ENCODE measurements around the gene LRRC46. TPM values are rescaled to one million over a fixed set of nuclear protein-coding genes. Genes with fewer than 3 reads are reported as not detected.

Gene LRRC46
- polyA plus RNA-seq, 4 donors = 0.22 to 1.5 (median 0.40) TPM

- 31 to 48% (median 47%) methylated on average over 3 of the region's 3 CpGs for WGBS, 3 donors
- no peak overlapping the region for H3K27ac ChIP-seq (ENCODE audit: low read depth in 1 of 3, low read length in 2 of 3)
- peaks cover 0 to 62% (median 26%) of the 10 kb centered on the region in 3 donors for H3K27me3 ChIP-seq (ENCODE audit: control insufficient read depth in 3 of 3, insufficient read depth in 3 of 3, low read length in 3 of 3)
- no peaks in the 10 kb centered on the region for H3K36me3 ChIP-seq (ENCODE audit: control insufficient read depth in 3 of 3, insufficient read depth in 2 of 3, low read depth in 1 of 3, low read length in 3 of 3)
- DNase-seq (no peak), FAIRE-seq (no peak)
- H3K4me1 ChIP-seq (ENCODE audit: control insufficient read depth in 3 of 3, insufficient read depth in 2 of 3, low read depth in 1 of 3, low read length in 2 of 3) = peaks cover 0 to 10% (median 6%) of the 10 kb centered on the region in 3 donors
- H3K9me3 ChIP-seq (ENCODE audit: control insufficient read depth in 2 of 2, insufficient read depth in 1 of 2, low read depth in 1 of 2, low read length in 1 of 2) = no peaks in the 10 kb centered on the region
- H3K4me3 ChIP-seq (ENCODE audit: low read depth in 1 of 3, low read length in 3 of 3) = no peak overlapping the region
Measured at GRCh38 chr17:47855737-47856136, 24.3 kb downstream of the LRRC46 start.

DNA sequence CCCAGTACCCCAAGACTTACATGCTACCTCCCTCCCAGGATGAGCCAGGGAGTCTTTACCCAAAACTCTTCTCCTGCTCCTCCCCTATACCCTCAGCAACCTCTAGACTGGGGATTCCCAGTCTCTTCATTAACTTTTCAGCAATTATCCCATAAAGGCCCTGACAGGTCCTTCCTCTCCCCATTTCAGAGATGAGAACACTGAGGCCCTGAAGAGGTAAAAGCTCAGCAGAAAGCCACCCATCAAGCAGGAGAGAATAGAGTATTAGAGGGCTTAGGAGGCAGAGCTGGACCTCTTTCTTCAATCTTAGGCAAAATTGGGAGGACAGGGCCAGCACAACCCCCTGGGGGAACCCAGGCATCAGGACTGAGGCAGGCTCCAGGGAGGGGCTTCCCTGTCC, 25.4 kb downstream of the LRRC46 start:
- Histone ChIP-seq H3K36me3 (ENCODE audit: control insufficient read depth in 3 of 3, insufficient read depth in 2 of 3, low read depth in 1 of 3, low read length in 3 of 3) (no peaks in the 10 kb centered on the region), H3K27me3 (ENCODE audit: control insufficient read depth in 3 of 3, insufficient read depth in 3 of 3, low read length in 3 of 3) (peaks cover 0 to 57% (median 24%) of the 10 kb centered on the region in 3 donors), H3K4me3 (ENCODE audit: low read depth in 1 of 3, low read length in 3 of 3) (no peak overlapping the region), H3K27ac (ENCODE audit: low read depth in 1 of 3, low read length in 2 of 3) (no peak overlapping the region), H3K9me3 (ENCODE audit: control insufficient read depth in 2 of 2, insufficient read depth in 1 of 2, low read depth in 1 of 2, low read length in 1 of 2) (no peaks in the 10 kb centered on the region), H3K4me1 (ENCODE audit: control insufficient read depth in 3 of 3, insufficient read depth in 2 of 3, low read depth in 1 of 3, low read length in 2 of 3) (peaks cover 0 to 4% (median 0%) of the 10 kb centered on the region in 3 donors)
- FAIRE-seq = no peak
- no peak for DNase-seq

- 69 to 81% (median 70%) methylated on average over 14 to 16 of the region's 16 CpGs for WGBS, 3 donors
- Histone ChIP-seq H3K36me3 (ENCODE audit: control insufficient read depth in 3 of 3, insufficient read depth in 2 of 3, low read depth in 1 of 3, low read length in 3 of 3) (no peaks in the 10 kb centered on the region), H3K27me3 (ENCODE audit: control insufficient read depth in 3 of 3, insufficient read depth in 3 of 3, low read length in 3 of 3) (peaks cover 0 to 47% (median 16%) of the 10 kb centered on the region in 3 donors), H3K27ac (ENCODE audit: low read depth in 1 of 3, low read length in 2 of 3) (no peak overlapping the region), H3K4me3 (ENCODE audit: low read depth in 1 of 3, low read length in 3 of 3) (no peak overlapping the region), H3K9me3 (ENCODE audit: control insufficient read depth in 2 of 2, insufficient read depth in 1 of 2, low read depth in 1 of 2, low read length in 1 of 2) (no peaks in the 10 kb centered on the region), H3K4me1 (ENCODE audit: control insufficient read depth in 3 of 3, insufficient read depth in 2 of 3, low read depth in 1 of 3, low read length in 2 of 3) (no peaks in the 10 kb centered on the region)
- no peak for FAIRE-seq
- no peak for DNase-seq
Measured at GRCh38 chr17:47857551-47858455, 26.3 kb downstream of the LRRC46 start.

GRCh38 chr17:47860386-47860785, 28.9 kb downstream of the LRRC46 start:
- 93 to 97% (median 96%) methylated on average over 5 of the region's 5 CpGs for WGBS, 3 donors
- peaks cover 0 to 30% (median 0%) of the 10 kb centered on the region in 3 donors for H3K27me3 ChIP-seq (ENCODE audit: control insufficient read depth in 3 of 3, insufficient read depth in 3 of 3, low read length in 3 of 3)
- FAIRE-seq = no peak
- H3K36me3 ChIP-seq (ENCODE audit: control insufficient read depth in 3 of 3, insufficient read depth in 2 of 3, low read depth in 1 of 3, low read length in 3 of 3) = no peaks in the 10 kb centered on the region
- H3K4me3 ChIP-seq (ENCODE audit: low read depth in 1 of 3, low read length in 3 of 3) = no peak overlapping the region
- H3K27ac ChIP-seq (ENCODE audit: low read depth in 1 of 3, low read length in 2 of 3) = no peak overlapping the region
- no peaks in the 10 kb centered on the region for H3K9me3 ChIP-seq (ENCODE audit: control insufficient read depth in 2 of 2, insufficient read depth in 1 of 2, low read depth in 1 of 2, low read length in 1 of 2)
- peaks cover 0 to 2% (median 0%) of the 10 kb centered on the region in 3 donors for H3K4me1 ChIP-seq (ENCODE audit: control insufficient read depth in 3 of 3, insufficient read depth in 2 of 3, low read depth in 1 of 3, low read length in 2 of 3)
- DNase-seq = no peak

- H3K4me3 ChIP-seq (ENCODE audit: low read depth in 1 of 3, low read length in 3 of 3) = no peak overlapping the region
- no peaks in the 10 kb centered on the region for H3K36me3 ChIP-seq (ENCODE audit: control insufficient read depth in 3 of 3, insufficient read depth in 2 of 3, low read depth in 1 of 3, low read length in 3 of 3)
- H3K9me3 ChIP-seq (ENCODE audit: control insufficient read depth in 2 of 2, insufficient read depth in 1 of 2, low read depth in 1 of 2, low read length in 1 of 2) = no peaks in the 10 kb centered on the region
- no peak overlapping the region for H3K27ac ChIP-seq (ENCODE audit: low read depth in 1 of 3, low read length in 2 of 3)
- peak in 1 of 2 donors; percentile 72 for DNase-seq
- FAIRE-seq = no peak
- peaks cover 0 to 2% (median 0%) of the 10 kb centered on the region in 3 donors for H3K4me1 ChIP-seq (ENCODE audit: control insufficient read depth in 3 of 3, insufficient read depth in 2 of 3, low read depth in 1 of 3, low read length in 2 of 3)
- peaks cover 0 to 26% (median 3%) of the 10 kb centered on the region in 3 donors for H3K27me3 ChIP-seq (ENCODE audit: control insufficient read depth in 3 of 3, insufficient read depth in 3 of 3, low read length in 3 of 3)
- WGBS, 3 donors = 34 to 60% (median 59%) methylated on average over 7 of the region's 7 CpGs
Measured at GRCh38 chr17:47862621-47863440, 31.4 kb downstream of the LRRC46 start.

DNA sequence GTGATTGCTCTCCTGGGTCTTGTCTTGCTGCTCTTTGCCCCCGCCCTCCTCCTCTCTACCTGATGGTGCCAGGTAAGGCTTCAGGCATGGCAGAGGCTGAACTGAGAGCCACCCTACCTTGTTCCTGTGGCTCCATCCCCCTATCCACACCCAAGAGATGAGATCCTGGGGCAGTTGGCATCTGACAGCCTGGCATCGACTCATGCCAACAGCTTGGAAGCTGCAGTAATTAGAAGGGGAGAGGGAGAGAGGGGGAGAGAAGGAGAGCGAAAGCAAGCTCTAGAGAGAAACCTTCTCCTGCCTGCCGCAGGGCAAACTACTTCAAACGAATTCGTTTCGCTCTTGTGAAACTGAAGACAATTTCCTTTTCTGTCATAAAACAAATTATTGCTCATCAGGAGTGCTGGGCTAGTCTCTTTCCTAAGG, 33.3 kb downstream of the LRRC46 start:
- Histone ChIP-seq H3K27ac (ENCODE audit: low read depth in 1 of 3, low read length in 2 of 3) (no peak overlapping the region), H3K4me3 (ENCODE audit: low read depth in 1 of 3, low read length in 3 of 3) (no peak overlapping the region), H3K36me3 (ENCODE audit: control insufficient read depth in 3 of 3, insufficient read depth in 2 of 3, low read depth in 1 of 3, low read length in 3 of 3) (no peaks in the 10 kb centered on the region), H3K27me3 (ENCODE audit: control insufficient read depth in 3 of 3, insufficient read depth in 3 of 3, low read length in 3 of 3) (peaks cover 0 to 21% (median 3%) of the 10 kb centered on the region in 3 donors), H3K4me1 (ENCODE audit: control insufficient read depth in 3 of 3, insufficient read depth in 2 of 3, low read depth in 1 of 3, low read length in 2 of 3) (peaks cover 0 to 2% (median 0%) of the 10 kb centered on the region in 3 donors), H3K9me3 (ENCODE audit: control insufficient read depth in 2 of 2, insufficient read depth in 1 of 2, low read depth in 1 of 2, low read length in 1 of 2) (no peaks in the 10 kb centered on the region)
- 16 to 31% (median 29%) methylated on average over 7 of the region's 7 CpGs for WGBS, 3 donors
- DNase-seq (no peak), FAIRE-seq (no peak)

GRCh38 chr17:47866941-47867340, 35.5 kb downstream of the LRRC46 start:
- H3K36me3 ChIP-seq (ENCODE audit: control insufficient read depth in 3 of 3, insufficient read depth in 2 of 3, low read depth in 1 of 3, low read length in 3 of 3) = no peaks in the 10 kb centered on the region

DNA sequence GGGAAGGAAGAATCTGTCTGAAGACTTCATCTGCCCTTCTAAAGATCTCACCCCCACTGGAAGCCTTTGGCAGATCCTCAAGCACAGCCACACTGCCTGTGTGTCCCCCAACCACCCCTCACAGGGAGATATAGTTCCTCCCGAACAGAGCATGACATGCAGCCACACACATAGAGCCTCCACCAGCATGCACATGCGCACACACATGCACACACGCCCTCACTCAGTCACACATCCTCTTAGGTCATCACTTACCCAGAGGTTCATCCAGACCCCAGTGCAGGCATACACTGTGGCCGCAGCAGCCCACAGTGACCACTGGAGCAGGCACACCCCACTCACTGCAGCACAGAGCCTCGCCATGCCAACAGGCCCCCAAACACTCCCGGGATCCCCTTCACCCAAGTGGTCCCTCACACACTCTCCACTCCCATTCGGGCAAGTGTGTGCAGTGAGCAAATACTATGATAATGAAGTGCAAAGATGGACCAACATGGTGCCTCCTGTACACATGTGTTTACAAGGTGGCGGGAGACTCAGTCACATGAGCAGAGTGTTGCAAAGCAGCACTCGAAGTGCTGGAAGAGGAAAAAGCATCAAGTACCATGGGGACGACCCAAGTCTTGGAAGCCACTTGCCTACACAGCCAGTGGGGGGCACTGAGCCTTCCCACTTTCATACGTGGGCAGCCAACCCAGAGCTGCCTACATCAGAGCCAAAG, 36.5 kb downstream of the LRRC46 start:
- no peak for DNase-seq
- Histone ChIP-seq H3K27me3 (ENCODE audit: control insufficient read depth in 3 of 3, insufficient read depth in 3 of 3, low read length in 3 of 3) (peaks cover 3 to 40% (median 3%) of the 10 kb centered on the region in 3 donors), H3K4me3 (ENCODE audit: low read depth in 1 of 3, low read length in 3 of 3) (no peak overlapping the region), H3K27ac (ENCODE audit: low read depth in 1 of 3, low read length in 2 of 3) (no peak overlapping the region), H3K36me3 (ENCODE audit: control insufficient read depth in 3 of 3, insufficient read depth in 2 of 3, low read depth in 1 of 3, low read length in 3 of 3) (no peaks in the 10 kb centered on the region), H3K9me3 (ENCODE audit: control insufficient read depth in 2 of 2, insufficient read depth in 1 of 2, low read depth in 1 of 2, low read length in 1 of 2) (no peaks in the 10 kb centered on the region), H3K4me1 (ENCODE audit: control insufficient read depth in 3 of 3, insufficient read depth in 2 of 3, low read depth in 1 of 3, low read length in 2 of 3) (peaks cover 0 to 10% (median 2%) of the 10 kb centered on the region in 3 donors)
- 84 to 88% (median 85%) methylated on average over 11 of the region's 11 CpGs for WGBS, 3 donors
- no peak for FAIRE-seq

More at GRCh38 chr17:47866941-47867340, 35.5 kb downstream of the LRRC46 start:
- peaks cover 0 to 2% (median under 1%) of the 10 kb centered on the region in 3 donors for H3K4me1 ChIP-seq (ENCODE audit: control insufficient read depth in 3 of 3, insufficient read depth in 2 of 3, low read depth in 1 of 3, low read length in 2 of 3)
- no peak for DNase-seq
- no peak for FAIRE-seq
- 66 to 80% (median 80%) methylated on average over 20 of the region's 20 CpGs for WGBS, 3 donors
- no peaks in the 10 kb centered on the region for H3K9me3 ChIP-seq (ENCODE audit: control insufficient read depth in 2 of 2, insufficient read depth in 1 of 2, low read depth in 1 of 2, low read length in 1 of 2)
- H3K4me3 ChIP-seq (ENCODE audit: low read depth in 1 of 3, low read length in 3 of 3) = no peak overlapping the region
- no peak overlapping the region for H3K27ac ChIP-seq (ENCODE audit: low read depth in 1 of 3, low read length in 2 of 3)
- peaks cover 0 to 31% (median 3%) of the 10 kb centered on the region in 3 donors for H3K27me3 ChIP-seq (ENCODE audit: control insufficient read depth in 3 of 3, insufficient read depth in 3 of 3, low read length in 3 of 3)

All from small intestine (tissue), 7 donors.